ENCODE data around the gene CISH.

Gene CISH, protein sequence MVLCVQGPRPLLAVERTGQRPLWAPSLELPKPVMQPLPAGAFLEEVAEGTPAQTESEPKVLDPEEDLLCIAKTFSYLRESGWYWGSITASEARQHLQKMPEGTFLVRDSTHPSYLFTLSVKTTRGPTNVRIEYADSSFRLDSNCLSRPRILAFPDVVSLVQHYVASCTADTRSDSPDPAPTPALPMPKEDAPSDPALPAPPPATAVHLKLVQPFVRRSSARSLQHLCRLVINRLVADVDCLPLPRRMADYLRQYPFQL

DNA sequence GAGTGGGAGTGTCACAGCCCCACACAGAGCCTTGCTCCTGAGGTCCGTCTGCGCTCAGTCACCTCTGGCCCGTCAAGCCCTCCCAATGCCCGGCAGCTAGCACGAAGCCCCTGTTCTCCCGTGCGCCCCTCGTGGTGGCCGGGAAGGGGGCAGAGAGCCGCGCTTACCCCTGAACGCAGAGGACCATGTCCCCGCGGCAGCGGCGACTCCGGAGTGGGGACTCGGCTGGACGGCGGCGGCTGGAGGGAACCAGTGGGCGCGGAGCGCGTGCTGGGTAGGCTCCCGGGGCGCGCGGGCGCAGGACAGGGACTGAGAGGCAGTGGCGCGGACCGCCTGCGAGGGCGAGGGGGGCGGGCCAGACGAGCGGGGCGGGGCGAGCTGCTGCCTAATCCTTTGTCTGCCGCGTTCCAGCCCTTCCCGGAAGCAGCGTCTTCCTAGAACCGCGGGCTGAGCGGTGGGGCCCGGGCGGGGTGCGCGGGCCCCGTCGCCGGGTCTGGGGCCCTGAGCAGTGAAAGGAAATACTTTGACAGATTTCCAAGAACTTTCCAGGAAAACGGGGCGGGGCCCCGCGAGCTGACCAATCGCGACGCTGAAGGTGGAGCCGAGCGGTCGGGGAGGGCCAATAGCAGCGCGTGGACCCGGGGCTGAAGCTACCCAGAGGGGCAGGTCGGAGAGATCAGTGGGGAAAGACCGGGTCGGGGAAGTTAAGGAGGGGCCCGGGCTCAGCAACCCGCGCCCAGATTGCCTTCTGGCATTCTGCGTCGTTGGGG, at the start of gene CISH:
Gene CISH, minus strand, starts transcription at position 311 of the 770 bp plus-strand sequence. Its CDS starts 124 bp downstream, at position 187.
- DNase-seq: peak; percentile 67 to 90

DNA sequence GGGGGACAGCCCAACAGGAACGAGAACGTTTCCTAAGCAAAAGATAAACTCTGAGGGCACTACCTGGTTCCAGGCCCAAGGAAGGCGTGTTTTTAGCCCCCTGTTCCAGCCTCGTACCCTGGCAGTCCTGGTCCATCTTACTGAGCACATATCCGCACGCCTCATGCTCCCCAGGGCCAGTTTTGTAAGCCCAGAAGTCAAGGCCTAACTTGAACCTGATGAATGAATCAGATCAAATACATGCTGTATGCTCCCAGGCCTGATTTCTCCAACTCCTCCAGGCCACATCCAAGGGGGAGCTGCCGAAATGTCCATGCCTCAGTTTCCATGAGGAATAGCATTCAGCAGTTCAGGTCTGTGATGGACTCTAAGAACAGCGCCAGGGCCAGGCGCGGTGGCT, 48.8 kb upstream of the CISH start:
- no peak for DNase-seq

DNA sequence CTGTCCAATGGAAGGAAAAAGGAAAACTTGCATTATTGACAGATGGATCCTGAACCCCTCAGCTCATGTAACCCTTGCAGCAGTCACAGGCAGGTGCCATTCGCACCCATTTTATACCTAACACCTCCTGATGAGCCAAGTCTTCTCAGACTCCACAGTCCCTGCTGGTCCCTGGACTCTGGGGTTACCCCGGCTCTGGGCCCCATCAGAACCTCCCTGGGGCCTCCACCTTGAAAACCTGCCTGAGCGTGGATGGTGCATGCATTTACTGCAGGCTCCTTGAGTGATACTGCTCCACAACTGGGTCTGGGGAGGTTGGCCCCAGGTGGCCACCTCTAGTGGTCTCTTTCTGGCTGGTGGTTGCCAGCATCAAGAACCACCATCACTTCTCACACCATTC, 47.3 kb upstream of the CISH start:
- no peak for DNase-seq

DNA sequence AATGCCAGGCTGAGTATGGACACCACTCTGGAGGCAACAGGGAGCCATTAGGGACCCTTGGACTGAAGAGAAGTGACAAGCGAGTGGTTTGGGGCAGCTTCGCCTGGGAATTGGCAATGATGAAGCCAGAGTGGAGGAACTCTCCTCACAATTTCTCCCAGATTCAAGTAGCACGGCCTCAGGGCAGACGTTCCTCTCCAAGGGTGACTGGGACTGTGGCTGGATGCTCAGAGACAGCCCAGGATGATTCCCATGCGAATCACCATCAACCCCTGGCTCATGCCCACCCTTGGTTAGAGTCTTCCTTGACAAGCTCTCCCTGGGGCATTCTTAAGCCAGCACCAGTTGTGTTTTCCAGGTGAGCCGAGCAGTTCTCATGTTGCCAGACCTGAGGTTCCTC, 46.8 kb upstream of the CISH start:
- no peak for DNase-seq

DNA sequence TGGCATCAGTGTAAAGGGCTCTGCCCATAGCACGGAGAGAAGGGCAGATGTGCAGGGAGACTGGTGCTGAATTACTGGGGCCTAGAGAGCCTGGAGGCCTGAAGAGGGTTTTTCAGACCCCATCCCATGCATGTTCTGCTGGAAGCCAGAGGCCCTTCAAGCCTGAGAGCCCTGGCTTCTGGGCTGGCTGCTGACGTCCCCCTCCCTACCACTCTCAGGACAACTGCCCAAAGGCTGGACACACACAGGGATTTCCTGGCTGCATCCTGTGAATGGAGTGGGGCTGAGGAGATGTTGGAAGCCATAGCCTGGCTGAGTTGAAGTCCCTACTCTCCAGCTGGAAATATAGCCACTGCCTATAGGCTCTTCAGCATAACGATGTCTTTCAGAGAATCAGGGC, 46.2 kb upstream of the CISH start:
- DNase-seq: no peak

DNA sequence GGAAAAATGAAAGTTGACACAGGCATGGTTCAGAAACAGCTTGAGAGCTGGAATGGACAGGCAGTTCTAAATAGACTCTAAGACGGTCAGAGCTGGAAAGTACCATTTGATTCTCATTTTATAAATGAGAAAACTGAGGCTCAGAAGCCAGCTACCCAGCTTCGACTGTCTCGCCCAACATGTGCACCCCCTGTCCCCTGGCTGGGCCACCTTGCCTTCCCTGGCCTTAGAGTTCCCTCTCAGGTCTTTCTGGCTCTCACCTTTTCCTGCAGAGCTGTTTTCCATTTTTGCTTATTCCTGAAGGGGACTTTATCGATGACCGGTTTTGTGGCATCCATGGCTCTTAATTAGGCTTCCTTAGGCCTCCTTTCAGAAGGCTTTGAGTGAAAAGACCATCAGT, 45.8 kb upstream of the CISH start:
- DNase-seq: no peak

DNA sequence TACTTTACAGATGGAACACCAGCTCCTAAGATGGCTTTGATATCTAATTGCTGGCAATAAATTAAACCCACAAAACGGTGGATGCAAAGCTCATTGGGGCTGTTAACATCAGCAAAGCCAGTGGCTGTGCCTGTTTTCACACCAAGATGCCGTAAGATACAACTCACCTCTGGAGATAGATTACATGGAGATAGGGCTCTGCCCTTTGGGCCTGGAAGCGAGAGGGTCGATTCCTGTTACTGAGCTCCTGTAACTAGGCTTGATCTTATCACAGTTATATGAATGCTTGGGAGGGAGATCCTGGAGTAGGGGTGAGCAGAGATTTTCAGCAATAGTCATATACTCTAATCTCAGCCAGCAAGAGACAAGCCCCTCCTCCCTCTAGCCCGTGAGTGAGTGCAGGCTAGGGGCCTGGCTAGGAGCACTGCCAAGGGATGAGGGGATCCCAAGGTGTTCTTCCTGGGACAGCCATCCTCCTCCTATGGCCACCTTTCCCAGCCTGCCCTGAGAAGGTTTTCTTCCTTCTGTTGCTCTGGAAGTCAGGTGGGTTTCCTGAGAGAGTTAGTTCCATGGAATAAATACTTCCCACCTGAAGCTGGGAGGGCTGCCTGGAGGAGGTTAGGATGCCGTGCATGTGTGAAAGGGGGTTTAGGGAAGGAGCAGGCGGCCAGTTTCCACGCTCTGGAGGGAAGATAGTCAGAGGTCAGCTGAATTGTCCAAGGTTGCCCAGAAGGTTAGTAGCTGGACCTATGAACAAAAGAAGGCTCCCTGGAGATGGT, 45.0 kb upstream of the CISH start:
- DNase-seq: no peak

DNA sequence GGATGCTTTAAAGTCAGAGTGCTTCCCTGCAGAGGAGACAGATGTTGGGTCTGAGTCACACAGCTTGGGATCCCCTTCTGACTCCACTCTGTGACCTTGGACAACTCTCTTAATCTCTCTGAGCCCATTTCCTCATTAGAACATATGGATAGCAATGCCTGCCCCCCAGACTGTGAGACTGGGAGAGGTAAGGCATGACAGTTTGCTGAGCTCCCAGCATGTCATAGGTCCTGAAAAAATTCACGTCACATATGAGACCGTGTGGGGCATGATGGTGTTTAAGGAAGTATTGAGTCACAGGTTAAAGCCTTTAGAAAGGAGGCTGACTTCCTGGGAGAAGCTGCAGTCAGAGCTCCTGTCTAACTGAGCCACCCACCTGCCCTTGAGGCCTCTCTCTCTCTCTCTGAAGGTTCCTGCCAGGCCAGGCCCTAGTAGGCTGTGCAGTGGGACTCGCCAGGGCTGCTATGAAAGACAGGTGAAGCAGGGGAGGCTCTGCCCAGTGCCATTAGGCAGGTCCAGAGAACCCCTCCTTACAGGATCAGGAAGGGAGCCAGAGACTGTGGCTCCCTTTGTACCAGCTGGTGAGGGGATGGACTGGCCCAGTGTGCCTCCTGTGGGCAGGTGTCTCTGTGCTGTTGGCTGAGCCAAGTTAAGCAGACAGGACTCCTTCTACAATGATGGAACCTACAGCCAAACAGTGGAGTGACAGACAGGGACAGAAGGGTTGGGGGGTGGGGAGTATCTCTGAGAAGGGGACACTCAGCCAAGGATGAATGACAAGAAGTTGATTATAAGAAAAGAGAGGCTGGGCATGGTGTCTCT, 43.6 kb upstream of the CISH start:
- no peak for DNase-seq

DNA sequence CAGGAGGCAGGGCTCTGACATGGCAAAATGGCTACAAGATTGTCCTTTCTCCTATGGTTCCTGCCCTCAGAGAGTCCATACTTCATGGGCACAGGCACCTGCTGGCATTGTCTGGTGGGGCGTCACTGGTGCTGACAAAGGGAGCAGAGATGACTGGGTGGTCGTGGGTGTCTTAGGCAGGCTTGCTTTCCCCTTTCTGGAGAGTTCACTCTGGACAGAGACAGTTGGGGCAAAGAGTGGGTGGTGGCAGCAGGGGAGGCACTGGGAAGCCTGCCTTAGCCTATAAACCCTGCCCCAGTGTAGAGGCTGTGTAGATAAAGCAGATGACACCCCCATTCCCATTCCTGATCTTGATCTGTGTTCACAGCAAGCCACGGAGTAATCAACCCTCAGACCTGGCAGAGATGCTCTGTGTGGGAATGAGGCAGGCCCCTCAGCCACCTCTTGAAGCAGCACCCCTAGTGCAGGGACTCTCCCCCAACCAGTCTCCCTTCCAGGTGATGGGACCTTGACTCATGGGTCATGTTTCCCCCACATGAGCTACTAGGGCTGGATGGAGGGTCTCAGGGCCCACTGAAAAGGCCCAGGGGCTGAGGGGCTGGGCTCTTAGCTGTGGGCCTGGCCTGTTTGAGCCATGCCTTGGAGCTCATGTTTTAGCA, 42.5 kb upstream of the CISH start:
- no peak for DNase-seq

DNA sequence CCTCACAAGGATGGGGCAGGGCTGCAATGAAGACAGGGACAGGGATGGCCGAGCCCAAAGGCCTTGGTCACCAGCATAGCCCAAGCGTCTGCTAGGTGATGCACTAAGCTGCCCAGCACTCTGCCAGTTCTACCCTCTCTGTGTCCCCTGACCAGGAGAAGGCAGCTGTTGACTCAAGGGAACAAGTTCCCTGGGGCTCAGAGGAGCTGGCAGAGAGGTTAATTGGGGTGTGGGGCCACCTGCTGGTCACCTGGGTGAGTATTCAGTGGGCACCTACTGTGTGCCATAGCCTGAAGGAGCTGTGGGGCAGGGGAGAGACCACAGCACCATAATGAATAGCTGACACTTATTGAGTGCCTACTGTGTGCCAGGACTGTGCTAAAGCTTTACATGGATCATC, 41.1 kb upstream of the CISH start:
- DNase-seq: peak in 1 of 2 experiments; percentile 30

DNA sequence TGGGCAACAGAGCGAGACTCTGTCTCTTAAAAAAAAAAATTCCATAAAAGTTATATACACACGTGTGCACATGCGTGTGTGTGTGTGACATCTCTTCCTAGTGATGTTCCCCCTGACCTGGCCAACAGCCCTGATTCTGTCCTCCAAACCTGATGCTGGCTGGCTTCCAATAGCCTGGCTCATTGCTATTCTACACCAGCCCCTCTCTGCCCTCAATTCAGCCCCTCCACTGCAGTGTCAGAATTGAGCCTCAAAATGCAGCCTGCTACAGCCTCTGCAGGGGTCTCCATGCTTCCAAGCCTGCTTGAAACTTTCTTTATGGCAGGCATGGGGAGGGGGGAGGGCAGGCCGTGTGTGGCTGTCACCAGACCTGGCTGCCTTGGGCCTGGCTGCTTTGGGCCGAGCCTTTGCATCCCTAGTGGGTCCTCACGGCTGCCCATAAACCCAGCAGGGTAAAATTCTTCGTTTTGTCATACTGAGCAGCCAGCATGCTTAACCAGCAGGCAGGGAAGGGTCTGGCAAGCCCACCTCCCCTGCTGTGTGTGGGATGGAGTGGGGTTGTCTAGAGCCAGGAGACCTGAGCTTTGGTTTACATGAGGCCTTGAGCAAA, 40.5 kb upstream of the CISH start:
- DNase-seq: no peak

DNA sequence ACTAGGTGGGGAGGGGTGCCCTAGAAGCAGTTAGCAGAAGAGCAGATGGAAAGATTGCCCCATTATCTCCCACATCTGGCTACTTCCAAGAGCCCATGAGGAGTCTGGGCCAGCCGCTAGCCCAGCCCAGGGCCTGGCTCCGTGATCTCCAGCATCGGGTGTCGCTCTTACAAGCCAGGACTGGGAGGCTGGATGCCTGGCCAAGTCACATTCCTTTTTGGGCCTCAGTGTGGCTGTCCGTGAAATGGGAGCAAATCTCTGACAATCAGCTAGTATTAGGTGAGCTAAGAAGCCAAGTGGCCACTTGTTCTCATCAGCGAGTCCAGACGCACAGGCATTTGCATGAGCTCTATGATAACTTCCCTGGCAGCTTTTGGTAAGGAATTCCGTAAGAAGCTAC, 39.9 kb upstream of the CISH start:
- no peak for DNase-seq

DNA sequence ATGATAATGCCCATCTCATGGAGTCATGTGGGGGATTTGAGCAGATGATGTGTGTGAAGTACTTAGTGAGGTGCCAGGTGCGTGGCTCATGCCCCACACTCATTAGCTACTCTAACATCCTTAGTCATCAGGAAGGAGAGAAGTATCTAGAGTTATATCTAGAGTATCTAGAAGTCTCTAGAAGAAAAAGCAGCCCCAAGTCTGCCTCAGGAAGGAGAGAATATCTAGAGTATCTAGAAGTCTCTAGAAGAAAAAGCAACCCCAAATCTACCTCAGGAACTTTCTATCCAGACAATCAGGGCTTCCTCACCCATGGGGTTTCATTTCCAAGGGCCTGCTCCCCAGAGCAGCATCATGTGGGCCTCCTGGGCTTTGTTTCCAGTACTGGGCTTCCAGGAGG, 38.4 kb upstream of the CISH start:
- DNase-seq: no peak

DNA sequence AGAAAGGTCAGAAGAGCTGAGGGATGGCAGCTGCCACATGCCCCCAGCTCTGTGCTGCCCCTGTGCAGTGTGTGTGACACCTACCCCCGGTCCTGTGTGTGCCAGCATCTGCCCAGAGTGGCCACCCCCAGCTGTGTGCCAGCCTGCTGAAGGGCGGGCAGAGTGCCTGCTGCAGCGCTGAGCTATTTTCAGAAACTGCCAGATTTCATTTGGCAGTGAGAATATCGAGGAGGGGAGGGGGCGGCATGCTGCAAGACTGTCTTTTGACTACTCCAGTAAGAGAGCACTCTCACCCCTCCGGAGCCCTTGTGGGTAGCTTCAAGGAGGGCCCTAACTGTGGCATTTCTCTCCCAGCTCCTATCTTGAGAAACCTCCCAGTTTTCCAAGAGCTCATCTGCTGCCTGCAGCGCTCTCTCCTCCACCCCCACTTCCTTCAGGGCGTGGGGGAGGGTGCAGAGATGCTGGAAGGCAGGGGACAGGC, 37.9 kb upstream of the CISH start:
- DNase-seq: no peak

DNA sequence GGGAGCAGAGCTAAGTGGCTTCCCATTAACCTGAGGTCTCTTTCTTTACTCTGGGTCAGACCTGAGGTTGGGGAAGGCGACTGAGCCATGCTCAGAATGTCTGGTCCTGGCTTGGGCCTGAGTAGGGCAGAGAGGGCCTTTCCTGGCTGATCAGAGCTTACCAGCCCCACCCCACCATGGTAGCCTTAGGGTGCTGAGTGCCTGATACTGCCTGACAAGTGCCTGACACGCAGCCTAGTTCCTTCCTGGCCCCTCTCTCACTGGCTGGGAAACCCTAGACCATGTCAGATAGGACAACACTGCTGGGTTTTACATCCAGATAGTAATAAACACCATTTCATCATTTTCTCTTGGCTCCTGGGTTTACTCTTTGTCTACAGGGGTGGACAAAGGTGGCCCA, 37.4 kb upstream of the CISH start:
- no peak for DNase-seq

DNA sequence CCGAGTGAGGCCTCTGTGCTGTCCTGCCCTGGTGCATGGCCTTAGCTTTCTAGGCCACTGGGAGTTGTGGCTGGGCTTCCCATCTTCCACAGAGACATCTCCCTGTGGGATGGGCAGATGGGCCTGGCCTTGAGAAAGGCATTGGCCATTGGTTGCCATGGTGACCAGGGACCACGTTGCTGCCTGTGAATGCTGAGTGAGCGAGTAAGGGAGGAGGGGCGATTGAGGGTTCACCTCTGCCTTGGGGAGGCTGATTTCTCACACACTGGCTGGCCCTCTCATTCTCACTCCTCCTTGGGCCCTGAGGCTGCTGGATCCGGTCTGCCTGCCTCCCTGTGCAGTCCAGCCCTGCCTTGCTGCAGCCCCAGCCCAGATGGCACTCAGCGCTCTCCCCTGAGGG, 36.7 kb upstream of the CISH start:
- no peak for DNase-seq

DNA sequence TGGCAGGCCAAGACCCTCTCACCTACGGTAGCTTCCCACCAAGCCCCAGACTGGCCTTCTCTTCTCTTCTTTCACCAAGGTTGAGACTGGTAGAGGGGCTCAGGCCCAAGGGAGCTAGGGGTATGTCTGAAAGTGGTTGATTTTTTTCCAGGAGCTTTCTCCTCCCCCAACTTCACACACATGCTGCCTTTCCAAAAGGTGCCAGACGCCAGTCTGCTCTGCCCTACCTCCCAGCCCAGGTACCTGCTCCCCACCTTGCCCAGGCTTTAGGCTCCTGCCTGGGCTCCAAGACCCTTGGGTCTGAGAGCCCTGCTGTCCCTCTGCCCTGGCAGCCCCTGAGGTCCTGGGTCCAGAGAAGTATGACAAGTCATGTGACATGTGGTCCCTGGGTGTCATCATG, 33.8 kb upstream of the CISH start:
- no peak for DNase-seq

DNA sequence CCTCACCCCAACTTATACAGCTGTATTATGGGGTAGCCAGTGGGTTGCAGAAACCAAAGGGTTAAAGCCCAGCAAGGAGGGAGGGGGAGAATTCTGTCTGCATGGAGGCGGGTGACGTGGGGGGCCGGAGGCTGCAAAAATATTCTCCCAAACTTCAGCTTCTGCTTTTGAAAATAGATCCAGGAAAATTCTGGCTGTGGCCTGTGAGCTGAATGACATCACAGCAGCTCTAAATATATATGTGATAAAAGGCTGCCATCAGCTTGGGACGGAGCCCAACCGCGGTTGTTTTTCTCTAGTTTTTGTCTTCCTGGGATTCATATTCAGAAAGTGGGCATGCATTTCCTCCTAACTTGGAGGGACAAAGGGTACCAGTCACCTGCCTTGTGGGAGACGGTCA, 33.0 kb upstream of the CISH start:
- no peak for DNase-seq

DNA sequence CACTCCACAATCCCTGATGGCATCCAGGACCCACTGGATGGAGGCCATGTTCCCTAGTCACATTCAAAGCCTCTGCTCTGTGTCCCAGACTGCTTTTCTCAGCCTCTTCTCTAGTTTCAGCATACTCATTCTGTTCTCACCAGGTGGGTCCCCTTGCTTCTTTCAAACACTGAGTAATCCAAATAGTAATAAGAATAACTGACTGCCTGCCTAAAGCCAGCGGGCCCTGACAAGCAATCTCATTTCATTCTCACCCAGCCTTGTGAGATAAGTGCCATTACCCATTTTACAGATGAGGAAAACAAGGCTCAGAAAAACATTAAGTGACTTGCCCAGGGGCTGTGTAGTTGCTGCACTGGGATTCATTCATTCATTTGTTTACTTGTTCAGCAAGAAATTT, 30.8 kb upstream of the CISH start:
- no peak for DNase-seq

DNA sequence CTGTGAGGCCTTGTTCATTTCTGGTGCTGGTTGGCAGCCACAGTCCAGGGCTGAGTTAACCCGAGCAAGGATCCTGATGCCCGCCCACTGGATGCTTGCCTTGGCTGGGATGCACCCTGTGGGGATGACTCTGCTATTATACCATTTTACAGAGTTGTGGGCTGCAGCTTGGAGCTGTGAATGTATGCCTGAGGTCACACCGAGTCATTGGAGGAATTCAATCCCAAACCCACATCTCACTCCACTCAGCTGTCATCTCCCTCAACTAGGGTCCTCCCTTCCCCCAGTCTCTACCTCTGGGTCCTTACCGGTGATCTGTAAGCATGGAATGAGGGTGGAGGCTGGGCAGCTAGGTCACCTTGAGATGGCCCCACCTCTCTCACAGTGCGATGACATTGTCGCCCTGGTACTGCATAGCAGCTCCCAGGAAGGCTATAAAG, 27.5 kb upstream of the CISH start:
- DNase-seq: no peak

DNA sequence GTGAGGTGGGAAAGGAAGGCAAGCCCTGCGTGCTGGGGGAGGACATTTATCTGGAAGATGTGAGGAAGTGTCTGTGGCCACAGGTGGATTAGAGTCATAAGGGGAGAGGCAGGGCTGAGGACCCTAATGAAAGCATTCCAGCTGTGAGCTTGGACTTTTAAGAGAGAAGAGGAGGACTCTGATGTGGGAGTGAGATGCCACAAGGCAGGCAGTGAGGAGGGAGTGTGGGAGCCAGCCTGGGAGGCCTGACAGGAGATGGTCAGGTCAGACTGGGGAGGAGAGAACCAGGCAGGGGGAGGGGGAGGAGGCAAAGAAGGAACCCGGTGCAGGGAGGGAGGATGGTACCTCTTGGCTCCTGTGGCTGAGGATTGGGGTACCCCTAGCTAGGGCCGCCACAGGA, 26.4 kb upstream of the CISH start:
- DNase-seq: no peak

DNA sequence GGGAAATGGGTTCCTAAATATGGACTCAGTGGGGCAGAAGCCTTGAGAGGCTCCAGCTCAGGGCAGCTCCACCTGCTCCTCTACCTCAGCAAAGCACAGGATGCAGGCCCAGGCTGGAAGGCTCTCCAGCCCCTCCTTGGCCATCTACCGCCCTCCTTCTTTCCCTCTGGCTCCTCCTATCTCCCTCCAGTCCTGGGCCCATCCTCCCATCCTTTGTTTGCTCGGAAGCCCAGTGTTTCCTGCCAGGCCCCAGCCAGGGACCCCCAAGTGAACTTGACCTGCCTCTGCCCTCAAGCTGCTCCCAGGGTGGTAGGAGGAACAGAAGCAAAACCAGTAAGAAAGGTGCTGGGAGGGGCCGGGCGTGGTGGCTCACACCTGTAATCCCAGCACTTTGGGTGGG, 25.4 kb upstream of the CISH start:
- no peak for DNase-seq

Data from NCI-H526 (cell line).